HG03571 (cell line): Measurements from ENCODE around the gene CAMKV.
"Not testable (repeated sequence)": the region's sequence is repeated elsewhere in the genome, so short reads cannot be mapped to it uniquely, and the experiment has no call there.

Source experiments
- ATAC-seq: cut with Tn5 transposase; IDR thresholded peaks from one replicate; pipeline ENCODE4 v1.9.1; 2021; ENCODE audit not compliant: unreplicated experiment

CAMKV gene, protein sequence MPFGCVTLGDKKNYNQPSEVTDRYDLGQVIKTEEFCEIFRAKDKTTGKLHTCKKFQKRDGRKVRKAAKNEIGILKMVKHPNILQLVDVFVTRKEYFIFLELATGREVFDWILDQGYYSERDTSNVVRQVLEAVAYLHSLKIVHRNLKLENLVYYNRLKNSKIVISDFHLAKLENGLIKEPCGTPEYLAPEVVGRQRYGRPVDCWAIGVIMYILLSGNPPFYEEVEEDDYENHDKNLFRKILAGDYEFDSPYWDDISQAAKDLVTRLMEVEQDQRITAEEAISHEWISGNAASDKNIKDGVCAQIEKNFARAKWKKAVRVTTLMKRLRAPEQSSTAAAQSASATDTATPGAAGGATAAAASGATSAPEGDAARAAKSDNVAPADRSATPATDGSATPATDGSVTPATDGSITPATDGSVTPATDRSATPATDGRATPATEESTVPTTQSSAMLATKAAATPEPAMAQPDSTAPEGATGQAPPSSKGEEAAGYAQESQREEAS

DNA sequence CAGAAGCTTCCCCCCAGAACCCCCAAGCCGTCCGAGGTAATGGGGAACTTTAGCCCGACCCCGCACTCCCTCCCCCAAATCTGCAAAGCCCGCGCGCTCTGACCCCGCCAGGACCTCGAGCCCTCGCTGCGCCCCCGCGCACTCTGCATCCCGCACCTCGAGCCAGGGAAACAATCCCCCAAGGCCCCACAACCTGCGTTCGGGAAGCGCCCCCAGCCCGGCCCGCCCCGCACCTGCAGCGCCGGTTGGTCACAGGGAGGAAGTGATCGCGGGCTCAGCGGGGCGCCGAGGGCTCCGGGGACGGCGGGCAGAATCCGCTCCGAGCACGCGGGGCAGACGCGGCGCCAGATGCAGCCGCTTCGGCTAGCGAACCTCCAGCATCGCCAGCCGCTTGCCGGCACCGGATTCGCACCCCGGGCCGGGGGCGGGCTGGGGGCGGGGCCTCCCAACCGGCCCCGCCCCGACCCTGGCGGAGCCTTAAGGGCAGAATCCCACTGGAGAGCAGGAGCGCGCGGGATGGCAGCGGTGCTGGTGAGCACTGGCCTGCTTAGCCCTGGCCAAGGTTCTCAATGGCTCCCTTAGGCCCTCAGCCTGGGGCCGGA, at the start of gene CAMKV:
TSS of gene CAMKV (minus strand) at position 382 of the 602 bp plus-strand sequence. CDS start 7,518 bp downstream, outside the sequence.
- no peak for ATAC-seq

GRCh38 chr3:49917806-49918590, 48.3 kb upstream of the CAMKV start:
- not testable (repeated sequence) for ATAC-seq

DNA sequence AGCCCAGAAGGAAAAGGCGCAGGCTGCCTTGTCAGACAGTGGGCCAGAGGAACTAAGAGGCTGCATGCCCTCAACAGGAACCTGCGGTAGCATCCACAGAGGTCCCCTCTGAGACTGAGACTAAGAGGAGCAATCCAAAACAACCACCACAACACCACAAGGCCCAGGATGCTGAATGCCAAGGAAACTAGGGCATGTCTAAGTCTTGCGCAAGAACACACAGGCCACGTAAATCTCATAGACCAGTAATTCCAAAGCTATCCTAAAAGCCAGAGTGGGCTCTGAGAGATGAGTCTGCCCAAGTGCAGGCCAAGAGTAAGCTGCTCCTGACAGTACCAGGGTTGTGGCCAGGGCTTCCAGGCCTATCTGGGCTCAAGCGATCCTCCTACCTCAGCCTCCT, 47.0 kb upstream of the CAMKV start:
- no peak for ATAC-seq

DNA sequence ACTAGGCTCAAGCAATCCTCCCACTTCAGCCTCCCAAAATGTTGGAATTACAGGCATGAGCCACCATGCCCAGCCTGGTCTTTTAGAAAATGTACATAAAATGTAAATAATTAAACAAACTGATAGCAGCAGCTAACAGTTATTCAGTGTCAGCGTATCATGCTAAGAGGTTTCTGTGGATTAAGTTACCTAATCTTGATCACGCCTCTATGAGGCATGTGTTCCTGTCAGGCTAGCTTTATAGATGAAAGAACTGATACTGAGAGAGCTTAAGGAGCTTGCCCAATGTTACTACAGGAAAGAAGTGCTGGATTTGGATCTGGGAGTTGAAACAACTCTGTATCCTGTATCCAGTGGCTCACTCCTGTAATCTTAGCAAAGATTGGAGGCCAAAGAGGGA, 45.2 kb upstream of the CAMKV start:
- ATAC-seq: no peak

DNA sequence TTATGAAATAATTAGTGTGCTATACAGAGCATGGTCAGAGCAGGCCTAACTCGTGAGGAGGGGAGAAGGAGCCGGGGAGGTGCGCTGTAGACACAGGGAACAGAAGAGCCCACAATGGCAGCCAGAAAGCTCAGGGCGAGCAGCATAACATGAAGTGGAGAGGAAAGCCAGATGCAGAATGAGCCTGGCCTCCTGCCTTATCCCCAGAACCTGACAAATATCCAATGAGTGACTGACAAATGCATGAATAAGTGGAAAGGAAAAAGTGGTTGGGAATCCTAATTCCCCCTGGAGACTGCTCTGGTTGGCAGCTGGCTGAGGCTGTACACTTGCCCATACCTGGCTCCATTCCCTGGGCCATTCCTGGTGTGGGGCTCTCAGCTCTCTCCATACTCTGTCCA, 43.2 kb upstream of the CAMKV start:
- ATAC-seq: no peak

GRCh38 chr3:49911611-49912010, 41.9 kb upstream of the CAMKV start:
- no peak for ATAC-seq

GRCh38 chr3:49911124-49911420, 41.4 kb upstream of the CAMKV start:
- no peak for ATAC-seq

- no peak for ATAC-seq
Observed at GRCh38 chr3:49910409-49911123, 40.9 kb upstream of the CAMKV start.

- ATAC-seq: no peak
Observed at GRCh38 chr3:49908373-49909199, 38.9 kb upstream of the CAMKV start.

DNA sequence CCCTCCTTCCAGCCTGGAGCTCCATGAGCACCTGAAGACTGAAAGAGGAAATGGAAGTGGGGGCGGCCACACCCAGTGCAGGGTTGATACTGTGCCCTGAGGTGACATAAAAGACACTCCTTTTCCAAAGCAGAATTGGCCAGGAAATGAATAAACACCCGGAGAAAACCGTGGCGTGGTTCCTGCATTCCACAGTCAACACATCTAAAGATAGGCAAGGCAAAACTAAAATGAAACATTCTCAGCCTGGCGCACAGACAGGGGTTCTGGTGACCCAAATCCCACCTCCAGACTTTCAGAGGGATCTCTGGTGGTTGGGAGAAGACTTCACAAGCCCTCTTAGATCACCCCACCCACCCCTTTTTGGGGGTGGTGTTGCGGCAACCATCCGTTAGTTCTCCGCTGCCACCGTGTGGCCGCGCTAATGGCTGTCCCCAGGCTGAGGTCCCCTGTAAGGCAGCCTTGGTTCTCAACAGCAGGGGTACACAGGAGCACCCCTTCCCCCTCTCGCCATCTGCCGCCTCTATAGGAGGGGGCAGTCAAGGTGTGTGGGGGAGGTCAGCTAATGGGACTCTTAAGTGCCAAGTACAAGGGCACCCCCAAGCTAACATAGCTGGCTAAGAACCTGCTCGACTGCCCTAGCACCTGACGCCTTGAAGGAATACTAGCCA, 36.5 kb upstream of the CAMKV start:
- ATAC-seq: no peak

GRCh38 chr3:49904448-49904847, 34.7 kb upstream of the CAMKV start:
- ATAC-seq: not testable (repeated sequence)

- ATAC-seq: peak; percentile 56
Observed at GRCh38 chr3:49903451-49904424, 34.0 kb upstream of the CAMKV start, which contains the start of gene MST1R. TSS of gene MST1R (minus strand) at chr3:49903873. CDS start at chr3:49903609, 264 bp downstream.

DNA sequence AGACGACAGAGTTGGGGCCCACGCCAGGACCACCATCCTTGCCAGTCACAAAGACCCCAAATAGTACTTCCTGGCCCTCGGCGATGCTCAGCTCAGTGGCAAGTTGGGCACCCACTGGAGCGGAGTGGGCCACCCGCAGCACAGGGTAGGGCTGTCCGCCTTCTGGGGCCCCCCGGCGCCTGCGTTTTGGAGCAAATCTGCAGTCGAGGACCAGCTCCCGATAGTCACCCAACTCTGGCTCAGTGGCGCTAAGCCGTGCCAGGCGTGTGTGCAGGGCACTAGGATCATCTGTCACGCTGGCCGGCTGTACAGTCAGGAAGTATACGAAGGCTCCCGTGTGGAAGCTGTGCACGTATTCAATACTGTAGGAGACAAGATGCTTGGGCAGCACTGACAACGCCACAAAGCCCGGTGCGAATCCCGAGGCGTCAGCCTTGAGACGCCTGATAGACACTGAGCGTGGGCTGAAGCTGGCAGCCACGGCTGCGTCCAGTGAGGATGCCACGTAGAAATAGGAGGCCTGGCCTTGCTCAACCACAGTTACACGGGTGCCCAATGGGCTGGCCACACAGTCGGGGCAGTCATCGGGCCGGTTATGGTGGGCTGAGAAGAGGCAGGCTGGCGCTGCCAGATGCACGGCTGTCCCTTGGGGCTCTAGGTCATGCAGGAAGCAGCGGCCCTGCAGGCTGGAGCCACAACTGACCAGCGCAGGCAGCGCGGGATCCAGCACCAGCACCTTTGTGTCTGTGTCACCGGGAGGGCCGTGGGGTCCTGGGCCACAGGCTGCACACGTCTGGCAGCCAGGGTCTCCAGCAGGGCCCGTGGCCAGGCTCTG, 33.0 kb upstream of the CAMKV start:
- no peak for ATAC-seq

GRCh38 chr3:49901366-49902339, 31.9 kb upstream of the CAMKV start:
- no peak for ATAC-seq

DNA sequence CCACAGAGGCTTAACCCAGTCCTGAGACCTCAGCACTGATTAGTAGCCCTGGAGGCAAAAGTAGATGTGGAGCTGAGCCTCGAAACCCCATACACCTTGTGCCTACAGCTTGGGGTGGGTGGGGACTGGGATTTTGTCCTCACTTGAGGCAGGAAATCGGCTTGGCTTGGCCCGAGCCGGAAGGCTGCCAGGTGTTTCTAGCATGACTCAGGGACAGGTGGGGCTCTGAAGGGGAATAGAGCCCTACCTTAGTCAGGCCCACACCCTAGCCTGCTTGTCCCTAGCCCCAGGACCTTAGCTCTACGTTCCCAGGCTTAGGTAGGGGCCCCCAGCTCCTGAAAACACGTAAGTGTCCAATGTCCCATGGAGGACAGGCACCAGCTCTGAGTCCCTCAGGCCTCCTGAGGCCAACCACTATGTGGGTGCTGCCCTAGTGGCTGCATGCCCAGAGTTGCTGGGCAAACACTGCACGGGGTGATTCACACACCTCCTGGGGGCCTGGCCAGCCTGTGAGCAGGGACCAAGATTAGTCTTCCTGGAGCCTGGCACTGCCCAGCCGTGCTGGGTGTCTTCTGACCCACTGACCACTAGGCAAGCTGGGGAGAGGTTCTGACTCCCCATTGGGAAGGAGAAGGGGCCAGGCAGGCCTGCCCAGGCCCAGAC, 30.9 kb upstream of the CAMKV start:
- no peak for ATAC-seq

- no peak for ATAC-seq
Observed at GRCh38 chr3:49899815-49900214, 30.1 kb upstream of the CAMKV start.
